Ectodermal cell (in vitro differentiated cells): ENCODE results near the gene SEMA5B.

Source experiments
- H3K27ac ChIP-seq: 2 replicates; pipeline ENCODE4 v1.7.0; 2013; ENCODE audit warnings: mild to moderate bottlenecking, low read depth, low read length; ENCODE audit not compliant: insufficient read depth, poor library complexity, severe bottlenecking
- H3K27me3 ChIP-seq: 2 replicates; pipeline ENCODE4 v1.7.0; 2013; ENCODE audit warnings: mild to moderate bottlenecking, low read length; ENCODE audit not compliant: insufficient read depth, control insufficient read depth, poor library complexity, severe bottlenecking
- H3K36me3 ChIP-seq: one replicate; pipeline ENCODE4 v1.7.0; 2013; ENCODE audit warnings: low read length; ENCODE audit not compliant: control insufficient read depth, insufficient read depth
- H3K4me1 ChIP-seq: one replicate; pipeline ENCODE4 v1.7.0; 2013; ENCODE audit warnings: low read length; ENCODE audit not compliant: control insufficient read depth, insufficient read depth
- H3K4me3 ChIP-seq: 2 replicates; pipeline ENCODE4 v1.7.0; 2013; ENCODE audit warnings: low read depth, low read length, control low read depth; ENCODE audit not compliant: insufficient read depth
- H3K9me3 ChIP-seq: 2 replicates; pipeline ENCODE4 v1.7.0; 2013; ENCODE audit warnings: mild to moderate bottlenecking, low read length, moderate library complexity; ENCODE audit not compliant: control insufficient read depth

Gene SEMA5B

GRCh38 chr3:122862381-122862780 is 165.2 kb downstream of the SEMA5B start:
- no peaks in the 10 kb centered on the region for H3K9me3 ChIP-seq
- no peaks in the 10 kb centered on the region for H3K4me1 ChIP-seq
- no peaks in the 10 kb centered on the region for H3K36me3 ChIP-seq

More at GRCh38 chr3:122862381-122862780, 165.2 kb downstream of the SEMA5B start:
- no peak overlapping the region for H3K27ac ChIP-seq
- no peaks in the 10 kb centered on the region for H3K27me3 ChIP-seq
- no peak overlapping the region for H3K4me3 ChIP-seq
